Fibroblast of lung (primary cell): ENCODE measurements around the gene NUP214.

Experiments used
- CTCF ChIP-seq, 2 donors: IDR thresholded peaks in 1 of 2; conservative IDR thresholded peaks in 1 of 2; 1 replicate in 1 of 2; 2 replicates in 1 of 2; pipeline ENCODE4 v1.5.1; 2011 to 2012; ENCODE audit warnings: low read length in 2 of 2, control low read depth in 1 of 2, inconsistent platforms in 1 of 2, low read depth in 1 of 2, mild to moderate bottlenecking in 1 of 2
- EZH2 ChIP-seq: IDR thresholded peaks from 2 replicates; pipeline ENCODE4 v1.5.1; 2012; ENCODE audit warnings: low read length, control low read depth, mild to moderate bottlenecking; ENCODE audit errors: missing control alignments

DNA sequence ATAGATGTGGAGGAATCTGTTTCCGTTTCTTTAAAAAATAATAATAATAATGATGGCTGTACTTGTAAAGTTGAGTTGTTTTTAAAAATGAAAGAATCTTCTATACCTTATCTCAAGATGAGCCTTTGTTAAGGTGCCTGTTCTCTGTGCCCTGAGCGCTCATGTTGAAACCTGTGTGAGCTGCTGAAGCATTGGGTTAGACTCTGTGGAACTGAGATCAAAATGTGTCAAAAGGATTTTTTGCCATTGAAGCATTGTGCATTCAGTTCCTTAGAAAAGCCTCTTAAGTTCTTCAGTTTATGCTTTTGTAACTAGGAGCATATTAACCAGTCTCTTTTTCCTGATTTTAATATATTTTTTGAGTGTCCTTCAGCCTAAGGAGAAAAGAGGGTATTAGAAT, 67.7 kb downstream of the NUP214 start:
- TF ChIP-seq CTCF (conservative IDR thresholded peaks at IDR 0.05 in 1 of 2, IDR thresholded peaks at IDR 0.05 in 1 of 2; ENCODE audit: low read depth in 1 of 2, low read length in 2 of 2) (no peak), EZH2 (no peak)
